B cell (primary cell): ENCODE data around the gene CFD. TPM values are rescaled to one million over a fixed set of nuclear protein-coding genes. Genes with fewer than 3 reads are reported as not detected.

ENCODE experiments used
- ATAC-seq: fragments of 200-7000 bp; cut with Tn5 transposase; one replicate; pipeline ENCODE4 v1.10.0; 2021; ENCODE audit warnings: low read depth, mild to moderate bottlenecking, moderate number of reproducible peaks, moderate library complexity
- CTCF ChIA-PET: fragments of 350-600 bp; sonication (Branson Sonifier 250); formaldehyde crosslinking; loops from one replicate; lab custom pipeline; 2021; ENCODE audit warnings: antibody characterized with exemption, inconsistent platforms; lab: Charles Lee
- POLR2A ChIA-PET: fragments of 350-600 bp; sonication (Branson Sonifier 250); formaldehyde crosslinking; loops from one replicate; lab custom pipeline; 2021; ENCODE audit warnings: antibody characterized with exemption; lab: Charles Lee
- DNase-seq: peaks from one replicate; pipeline ENCODE4 v3.0.0; 2013
- H2AFZ ChIP-seq: 2 replicates; pipeline ENCODE4 v1.6.1; 2012; ENCODE audit warnings: mild to moderate bottlenecking, low read depth, low read length; ENCODE audit not compliant: insufficient read depth, poor library complexity, severe bottlenecking
- H3K27ac ChIP-seq, 2 donors: 1 replicate in 1 of 2; 2 replicates in 1 of 2; pipeline ENCODE4 v1.5.1; 2012 to 2013; ENCODE audit warnings: low read length in 2 of 2, mild to moderate bottlenecking in 2 of 2, moderate library complexity in 1 of 2
- H3K27me3 ChIP-seq, 4 experiments: fragments of 200-600 bp in 1 of 4; sonication (generic) in 1 of 4; replicated peaks in 1 of 4; 1 replicate in 2 of 4; 2 replicates in 2 of 4; pipeline versions ENCODE4 v1.6.1 to v1.7.0; 2013 to 2016; ENCODE audit warnings: low read length in 3 of 4, mild to moderate bottlenecking in 2 of 4, mixed read lengths in 1 of 4, moderate library complexity in 1 of 4; ENCODE audit not compliant: insufficient read depth in 4 of 4, control insufficient read depth in 3 of 4; ENCODE audit errors: control extremely low read depth in 1 of 4
- H3K36me3 ChIP-seq, 2 experiments: replicated peaks in 1 of 2; 1 replicate in 1 of 2; 2 replicates in 1 of 2; pipeline versions ENCODE4 v1.6.1 to v1.7.1; 2013; ENCODE audit warnings: low read length in 1 of 2; ENCODE audit not compliant: insufficient read depth in 2 of 2, control insufficient read depth in 1 of 2; ENCODE audit errors: control extremely low read depth in 1 of 2, extremely low read depth in 1 of 2
- H3K4me1 ChIP-seq, 2 donors: fragments of 200-600 bp in 1 of 2; sonication (generic) in 1 of 2; 1 replicate in 1 of 2; 2 replicates in 1 of 2; pipeline versions ENCODE4 v1.5.1 to v1.6.1; 2013 to 2017; ENCODE audit warnings: low read length in 2 of 2; ENCODE audit not compliant: control insufficient read depth in 2 of 2, insufficient read depth in 2 of 2
- H3K4me2 ChIP-seq: replicated peaks from 2 replicates; pipeline ENCODE3; 2012; ENCODE audit warnings: mild to moderate bottlenecking, low read depth, low read length; ENCODE audit not compliant: poor library complexity, severe bottlenecking
- H3K4me3 ChIP-seq, 5 experiments: fragments of 200-600 bp in 1 of 5; sonication (generic) in 1 of 5; 1 replicate in 3 of 5; 2 replicates in 2 of 5; pipeline versions ENCODE4 v1.5.1 to v1.7.0; 2011 to 2016; ENCODE audit warnings: low read length in 4 of 5, mild to moderate bottlenecking in 4 of 5, low read depth in 2 of 5, control low read depth in 1 of 5, moderate library complexity in 1 of 5; ENCODE audit not compliant: insufficient read depth in 1 of 5; ENCODE audit errors: control extremely low read depth in 1 of 5, extremely low read depth in 1 of 5
- H3K79me2 ChIP-seq: fragments of 200-600 bp; sonication (generic); one replicate; pipeline ENCODE4 v1.6.0; 2016; ENCODE audit warnings: low read length; ENCODE audit not compliant: control insufficient read depth, insufficient read depth
- H3K9ac ChIP-seq: fragments of 200-600 bp; sonication (generic); 2 replicates; pipeline ENCODE4 v1.6.1; 2017; ENCODE audit warnings: mild to moderate bottlenecking, low read length, moderate library complexity
- H3K9me3 ChIP-seq, 3 donors: one replicate each; pipeline versions ENCODE4 v1.6.1 to v1.7.1; 2013; ENCODE audit warnings: low read length in 2 of 3; ENCODE audit not compliant: control insufficient read depth in 2 of 3, insufficient read depth in 1 of 3; ENCODE audit errors: control extremely low read depth in 1 of 3
- H4K20me1 ChIP-seq: 2 replicates; pipeline ENCODE4 v1.6.0; 2012; ENCODE audit warnings: mild to moderate bottlenecking, low read length; ENCODE audit not compliant: insufficient read depth, control insufficient read depth, poor library complexity, severe bottlenecking
- H3K27ac Mint-ChIP-seq: one replicate; pipeline ENCODE4 v1.8.0; 2021; ENCODE audit warnings: mixed read lengths
- H3K27me3 Mint-ChIP-seq: one replicate; pipeline ENCODE4 v1.8.0; 2021; ENCODE audit warnings: mixed read lengths
- H3K4me1 Mint-ChIP-seq: one replicate; pipeline ENCODE4 v1.8.0; 2021; ENCODE audit warnings: mixed read lengths
- H3K4me3 Mint-ChIP-seq: one replicate; pipeline ENCODE4 v1.8.0; 2021; ENCODE audit warnings: mixed read lengths
- H3K9me3 Mint-ChIP-seq: one replicate; pipeline ENCODE4 v1.8.0; 2022; ENCODE audit warnings: mixed read lengths; ENCODE audit not compliant: insufficient read depth
- EZH2 ChIP-seq: IDR thresholded peaks from 2 replicates; pipeline ENCODE4 v1.6.1; 2012; ENCODE audit warnings: borderline replicate concordance, low read depth, mild to moderate bottlenecking, moderate library complexity, low read length; ENCODE audit not compliant: insufficient read depth, poor library complexity, severe bottlenecking
- WGBS: methylation state at CpG from one replicate; pipeline ENCODE4 v1.1.5; 2013; ENCODE audit warnings: missing lambda C conversion rate; ENCODE audit not compliant: insufficient coverage; 5-methylcytosine and 5-hydroxymethylcytosine counted together
- intact Hi-C: fragments of 100-400 bp; cut with micrococcal nuclease; formaldehyde crosslinking; loops from one replicate; pipeline ENCODE4 v1.10.0; 2022
- polyA plus RNA-seq: library from polyadenylated mRNA; depleted of rRNA; stranded (reverse); fragments of >200 nt; gene quantifications from 2 replicates; pipeline ENCODE4 v1.2.3, GENCODE V29; 2012
- total RNA-seq, 2 donors: library from RNA; stranded (reverse); fragments of 120-200 nt in 1 of 2; gene quantifications; 1 replicate in 1 of 2; 2 replicates in 1 of 2; pipeline versions ENCODE4 v1.2.3 to v1.2.4, GENCODE V29; 2013 to 2022
- TF ChIP-seq, protein P1 (sequence below): fragments of 200-600 bp; IDR thresholded peaks from one replicate; pipeline ENCODE4 v1.8.0; 2022; ENCODE audit warnings: antibody characterized with exemption, mild to moderate bottlenecking

The CFD gene
- total and polyA plus RNA-seq, 2 donors (not counting 1 experiment from before 2014, with no cell fraction given): 0.79 to 6.6 TPM

DNA sequence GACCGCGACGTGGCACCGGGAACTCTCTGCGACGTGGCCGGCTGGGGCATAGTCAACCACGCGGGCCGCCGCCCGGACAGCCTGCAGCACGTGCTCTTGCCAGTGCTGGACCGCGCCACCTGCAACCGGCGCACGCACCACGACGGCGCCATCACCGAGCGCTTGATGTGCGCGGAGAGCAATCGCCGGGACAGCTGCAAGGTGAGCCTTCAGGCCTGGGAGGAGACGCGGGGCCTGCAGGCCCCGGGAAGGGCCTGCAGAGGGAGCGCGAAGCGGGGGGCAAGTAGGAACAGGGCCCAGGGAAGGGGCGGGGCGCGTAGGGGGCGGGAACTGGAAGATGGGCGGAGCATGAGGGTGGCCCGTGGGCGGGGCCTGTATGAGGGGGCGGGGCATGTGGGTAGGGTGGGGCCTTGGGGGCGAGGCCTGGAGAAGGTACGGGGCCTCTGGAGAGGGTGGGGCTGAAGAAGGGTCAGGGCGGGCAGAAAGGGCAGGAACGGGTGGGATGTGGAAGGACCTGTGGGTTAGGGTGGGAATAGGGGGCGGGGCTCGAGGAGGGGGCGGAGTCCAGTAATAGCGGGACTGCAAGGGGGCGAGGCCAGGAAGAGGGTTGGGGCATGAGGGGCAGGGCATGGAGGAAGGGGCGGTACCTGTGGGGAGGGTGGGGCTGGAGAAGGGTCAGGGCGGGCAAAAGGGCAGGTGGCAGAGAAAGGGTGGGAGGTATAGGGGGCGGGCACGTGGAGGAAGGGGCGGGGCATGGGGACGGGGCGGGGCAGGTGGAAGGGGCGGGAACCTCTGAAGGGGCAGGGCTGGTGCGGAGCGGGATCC lies 2.5 kb downstream of the CFD start:
- Mint-ChIP-seq H3K4me3 (peak overlapping the region; percentile 16), H3K4me1 (peaks cover 19% of the 10 kb centered on the region), H3K9me3 (no peaks in the 10 kb centered on the region), H3K27me3 (peaks cover 7% of the 10 kb centered on the region), H3K27ac (no peak overlapping the region)
- Histone ChIP-seq H3K4me3 (no peak overlapping the region), H3K9me3 (peaks cover 0 to 40% (median 0%) of the 10 kb centered on the region in 3 donors), H2AFZ (no peak overlapping the region), H3K4me2 (peak overlapping the region; percentile 77), H3K27me3 (peaks cover 0 to 38% (median 8%) of the 10 kb centered on the region in 4 experiments), H3K79me2 (no peaks in the 10 kb centered on the region), H3K27ac (no peak overlapping the region), H4K20me1 (no peaks in the 10 kb centered on the region), H3K9ac (no peak overlapping the region), H3K4me1 (peaks cover 29 to 51% of the 10 kb centered on the region in 2 donors), H3K36me3 (no peaks in the 10 kb centered on the region)
- ChIA-PET CTCF (interaction anchor here (1.0 to 3.0 kb wide), 5 partner anchors 17 to 122 kb away, joined by 3 to 67 read pairs (median 30); partner anchors contain the start of genes MED16, RNU6-9 and WDR18), POLR2A (interaction anchor here (1.1 to 3.1 kb wide), 3 partner anchors 31 to 58 kb away, joined by 5 to 23 read pairs (median 15); partner anchors contain the start of genes MED16 and RNU6-9)
- TF ChIP-seq, protein P1, sequence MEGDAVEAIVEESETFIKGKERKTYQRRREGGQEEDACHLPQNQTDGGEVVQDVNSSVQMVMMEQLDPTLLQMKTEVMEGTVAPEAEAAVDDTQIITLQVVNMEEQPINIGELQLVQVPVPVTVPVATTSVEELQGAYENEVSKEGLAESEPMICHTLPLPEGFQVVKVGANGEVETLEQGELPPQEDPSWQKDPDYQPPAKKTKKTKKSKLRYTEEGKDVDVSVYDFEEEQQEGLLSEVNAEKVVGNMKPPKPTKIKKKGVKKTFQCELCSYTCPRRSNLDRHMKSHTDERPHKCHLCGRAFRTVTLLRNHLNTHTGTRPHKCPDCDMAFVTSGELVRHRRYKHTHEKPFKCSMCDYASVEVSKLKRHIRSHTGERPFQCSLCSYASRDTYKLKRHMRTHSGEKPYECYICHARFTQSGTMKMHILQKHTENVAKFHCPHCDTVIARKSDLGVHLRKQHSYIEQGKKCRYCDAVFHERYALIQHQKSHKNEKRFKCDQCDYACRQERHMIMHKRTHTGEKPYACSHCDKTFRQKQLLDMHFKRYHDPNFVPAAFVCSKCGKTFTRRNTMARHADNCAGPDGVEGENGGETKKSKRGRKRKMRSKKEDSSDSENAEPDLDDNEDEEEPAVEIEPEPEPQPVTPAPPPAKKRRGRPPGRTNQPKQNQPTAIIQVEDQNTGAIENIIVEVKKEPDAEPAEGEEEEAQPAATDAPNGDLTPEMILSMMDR: no peak
- no peak for TF ChIP-seq EZH2
- 29% methylated on average over 43 of the region's 60 CpGs for WGBS
- peak; percentile 65 for DNase-seq
- peak; percentile 20 for ATAC-seq
- intact Hi-C loops: loop anchor here (2.0 kb wide), 2 partner anchors 31 to 121 kb away; partner anchors contain the start of genes MED16 and RNU6-9
